Dermis blood vessel endothelial cell (primary cell): ENCODE measurements around the gene LONP2. TPM values are rescaled to one million over a fixed set of nuclear protein-coding genes. Genes with fewer than 3 reads are reported as not detected.
"Not testable (repeated sequence)": the region's sequence is repeated elsewhere in the genome, so short reads cannot be mapped to it uniquely, and the experiment has no call there.

Experiments
- DNase-seq: peaks from one replicate; pipeline ENCODE4 v3.0.0; 2010
- total RNA-seq: library from RNA; depleted of rRNA; stranded (reverse); fragments of >200 nt; gene quantifications from 2 replicates; pipeline ENCODE4 v1.2.3, GENCODE V29; 2014

Gene LONP2
- total RNA-seq, 1 donor from 2014 or later: 34.9 TPM

DNA sequence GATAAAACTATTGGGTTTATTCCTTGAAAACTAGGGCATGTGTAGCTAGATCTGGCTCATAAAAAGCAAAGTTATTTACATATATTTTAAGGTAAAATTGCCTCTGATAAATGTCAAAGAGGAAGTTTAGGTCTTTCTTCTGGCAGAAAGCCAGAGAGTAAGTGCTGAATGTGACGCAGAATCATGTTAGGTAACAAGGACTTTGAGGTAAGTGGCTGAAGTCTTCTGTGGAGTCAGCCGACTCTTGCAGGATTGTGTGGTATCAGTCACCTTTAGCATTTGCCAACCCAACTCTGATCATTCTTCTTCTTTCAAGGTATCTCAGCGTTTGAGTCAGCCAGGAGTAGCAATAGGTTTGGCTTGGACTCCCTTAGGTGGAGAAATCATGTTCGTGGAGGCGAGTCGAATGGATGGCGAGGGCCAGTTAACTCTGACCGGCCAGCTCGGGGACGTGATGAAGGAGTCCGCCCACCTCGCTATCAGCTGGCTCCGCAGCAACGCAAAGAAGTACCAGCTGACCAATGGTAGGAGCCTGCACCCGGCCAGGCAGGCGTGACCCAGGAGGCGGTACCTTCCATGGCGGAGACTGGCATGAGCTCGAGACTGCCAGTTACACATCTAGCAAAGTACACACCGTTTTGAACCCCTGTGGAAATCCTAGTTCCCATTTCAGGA lies 103.2 kb downstream of the LONP2 start:
- DNase-seq: no peak

GRCh38 chr16:48347980-48348379 lies 103.9 kb downstream of the LONP2 start:
- no peak for DNase-seq

GRCh38 chr16:48350736-48351135 lies 106.6 kb downstream of the LONP2 start:
- no peak for DNase-seq

DNA sequence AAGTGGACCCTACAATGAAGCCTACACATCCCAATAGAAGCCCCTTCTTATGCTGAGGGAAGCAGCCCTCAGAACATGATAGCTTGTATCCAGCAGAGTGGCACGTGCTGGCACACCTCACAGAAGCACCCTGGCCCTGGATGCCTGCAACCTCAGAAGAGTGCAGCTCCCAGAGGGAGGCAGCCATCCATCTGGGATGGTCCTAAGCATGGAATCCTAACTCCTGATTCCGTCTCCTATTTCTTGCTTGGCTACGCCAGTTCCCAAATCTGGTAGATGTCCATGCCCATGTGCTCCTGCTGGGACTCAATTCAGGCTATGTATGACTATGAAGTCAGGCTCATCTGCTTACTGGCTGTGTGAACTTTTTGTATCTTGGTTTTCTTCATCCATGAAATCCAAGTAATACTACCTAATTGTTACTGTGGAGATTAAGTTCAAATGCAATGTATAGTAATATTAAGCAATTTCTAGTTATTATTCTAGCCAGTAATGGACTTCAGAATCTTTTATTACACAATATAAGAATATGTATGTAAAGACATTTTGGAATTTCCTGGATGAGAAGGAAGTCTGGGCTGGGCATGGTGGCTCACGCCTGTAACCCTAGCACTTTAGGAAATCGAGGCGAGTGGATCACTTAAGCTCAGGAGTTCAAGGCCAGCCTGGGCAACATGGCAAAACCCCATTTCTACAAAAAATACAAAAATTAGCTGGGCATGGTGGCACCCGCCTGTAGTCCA lies 108.7 kb downstream of the LONP2 start:
- DNase-seq: no peak

- peak; percentile 86 for DNase-seq
These were observed 109.6 kb downstream of the LONP2 start for GRCh38 chr16:48353565-48354163.

DNA sequence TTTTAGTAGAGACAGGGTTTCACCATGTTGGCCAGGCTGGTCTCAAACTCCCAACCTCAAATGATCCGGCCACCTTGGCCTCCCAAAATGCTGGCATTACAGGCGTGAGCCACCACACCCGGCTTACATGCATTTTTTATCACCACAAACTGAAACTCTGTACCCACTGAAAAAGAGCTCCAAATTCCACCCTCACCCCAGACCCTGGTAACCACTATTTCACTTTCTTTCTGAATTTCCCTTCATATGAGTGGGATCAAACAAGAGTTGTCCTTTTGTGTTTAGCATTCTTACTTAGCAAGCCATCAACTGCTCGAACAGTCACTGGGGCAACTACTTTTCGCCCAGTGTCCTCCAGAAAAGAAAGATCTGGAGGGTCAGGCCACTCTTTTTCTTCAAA lies 110.3 kb downstream of the LONP2 start:
- not testable (repeated sequence) for DNase-seq

- no peak for DNase-seq
These were observed 111.1 kb downstream of the LONP2 start for GRCh38 chr16:48354877-48355855.

DNA sequence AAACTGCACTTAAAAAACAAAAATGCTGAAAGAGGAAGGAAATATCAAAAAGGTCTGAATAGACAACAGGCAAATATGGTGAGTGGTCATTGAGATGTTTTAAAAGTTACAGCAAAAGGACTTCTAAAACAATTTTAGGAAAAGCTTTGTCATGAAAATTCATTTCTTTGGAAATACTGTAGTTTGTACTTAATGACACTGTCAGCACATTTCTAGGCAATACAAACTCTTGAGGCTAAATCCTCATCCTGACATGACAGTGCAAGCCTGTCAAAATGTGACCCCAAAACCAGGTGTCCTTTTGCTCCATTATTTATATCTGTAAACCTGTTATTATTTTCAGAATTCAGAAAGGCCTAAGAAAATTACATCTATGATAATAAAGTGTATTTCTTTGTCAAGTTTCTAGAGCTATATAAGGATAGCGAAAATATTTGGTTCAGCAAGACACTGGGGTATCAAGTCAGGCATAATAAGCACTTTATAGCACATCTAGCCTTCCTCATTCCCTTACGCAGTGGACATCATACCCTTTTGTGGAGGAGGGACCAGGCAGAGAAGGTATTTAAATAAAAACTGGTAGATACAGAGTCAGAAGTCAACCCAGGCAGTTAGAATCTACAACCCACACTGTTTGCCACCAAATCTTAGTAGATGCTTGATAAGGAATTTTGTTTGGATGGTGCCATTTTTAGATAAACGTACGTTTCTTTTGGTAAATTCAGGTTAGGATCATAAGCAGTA lies 112.7 kb downstream of the LONP2 start:
- no peak for DNase-seq

- no peak for DNase-seq
These were observed 114.3 kb downstream of the LONP2 start for GRCh38 chr16:48358419-48358818.

DNA sequence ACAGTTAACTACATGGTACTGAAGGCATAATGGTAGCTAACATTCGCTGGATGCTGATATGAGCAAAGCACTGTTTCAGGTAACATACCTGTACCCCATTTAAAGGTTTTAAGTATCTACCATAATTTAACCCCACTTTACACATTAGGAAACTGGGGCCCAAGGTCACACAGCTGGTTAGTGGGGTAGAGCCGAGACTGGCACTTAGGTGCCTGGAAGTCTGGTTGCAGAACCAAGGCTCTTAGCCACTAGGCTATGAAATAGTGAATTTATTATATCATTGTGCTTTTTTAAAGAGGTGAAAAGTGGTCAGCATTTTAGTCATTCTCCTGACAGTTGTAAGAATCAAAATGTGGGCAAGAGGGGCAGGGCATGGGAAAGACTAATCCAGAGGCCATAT lies 115.9 kb downstream of the LONP2 start:
- no peak for DNase-seq

- DNase-seq: no peak
These were observed 116.9 kb downstream of the LONP2 start for GRCh38 chr16:48361012-48361411.

DNA sequence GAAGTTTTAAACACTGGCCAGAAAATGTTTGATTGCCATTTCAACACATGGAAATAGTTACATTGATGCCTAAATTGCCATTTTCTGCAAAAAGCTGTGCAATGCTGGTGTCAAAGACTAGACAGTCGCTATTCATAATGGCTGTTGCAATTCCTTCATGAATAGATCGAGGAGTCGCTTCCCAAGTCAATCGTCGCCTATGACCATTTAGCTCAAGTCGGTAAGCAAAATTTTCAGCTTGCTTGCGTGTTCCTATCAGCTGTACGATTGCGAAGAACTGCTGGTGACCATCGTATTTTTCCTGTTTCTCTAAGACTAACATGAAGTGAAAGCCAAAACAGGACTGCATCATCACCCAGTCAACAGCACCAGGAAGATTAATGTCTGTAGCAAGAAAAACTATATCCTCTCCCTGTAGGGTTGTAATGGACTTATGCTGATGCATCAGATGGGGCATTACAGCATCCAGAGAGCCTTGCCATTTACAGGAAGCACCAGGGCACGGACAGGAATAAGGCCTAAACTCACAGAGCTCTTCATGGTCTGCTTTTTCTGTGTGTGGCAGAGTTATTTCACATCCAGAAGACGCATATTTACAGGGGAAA lies 117.5 kb downstream of the LONP2 start:
- no peak for DNase-seq

DNA sequence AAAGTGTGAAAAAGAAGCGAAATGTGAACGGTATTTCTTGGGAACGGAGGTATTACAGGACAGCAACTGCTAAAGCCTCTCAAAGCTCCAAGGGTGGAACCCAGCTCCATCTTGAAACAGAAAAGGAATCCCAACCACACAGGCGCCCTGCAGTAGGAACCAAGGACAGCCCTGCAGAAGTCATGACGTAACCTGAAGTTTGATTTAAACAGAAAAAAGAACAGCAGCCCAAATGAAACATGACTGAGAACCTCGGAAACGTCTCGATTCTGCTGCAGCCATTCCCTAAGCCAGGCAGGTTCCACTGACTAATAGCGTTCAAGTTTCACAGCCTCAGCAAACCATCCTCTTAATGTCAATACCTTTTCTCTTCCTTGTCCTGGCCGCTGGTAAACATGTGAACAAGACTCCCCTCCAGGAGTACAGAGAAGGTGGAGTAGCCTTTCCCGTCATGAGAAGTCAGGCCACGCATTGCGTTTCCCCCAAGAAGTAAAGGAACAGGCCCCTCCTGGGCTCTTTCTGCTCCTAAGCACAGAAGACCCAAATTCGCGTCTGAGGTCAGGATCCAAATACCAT lies 121.0 kb downstream of the LONP2 start:
- no peak for DNase-seq

DNA sequence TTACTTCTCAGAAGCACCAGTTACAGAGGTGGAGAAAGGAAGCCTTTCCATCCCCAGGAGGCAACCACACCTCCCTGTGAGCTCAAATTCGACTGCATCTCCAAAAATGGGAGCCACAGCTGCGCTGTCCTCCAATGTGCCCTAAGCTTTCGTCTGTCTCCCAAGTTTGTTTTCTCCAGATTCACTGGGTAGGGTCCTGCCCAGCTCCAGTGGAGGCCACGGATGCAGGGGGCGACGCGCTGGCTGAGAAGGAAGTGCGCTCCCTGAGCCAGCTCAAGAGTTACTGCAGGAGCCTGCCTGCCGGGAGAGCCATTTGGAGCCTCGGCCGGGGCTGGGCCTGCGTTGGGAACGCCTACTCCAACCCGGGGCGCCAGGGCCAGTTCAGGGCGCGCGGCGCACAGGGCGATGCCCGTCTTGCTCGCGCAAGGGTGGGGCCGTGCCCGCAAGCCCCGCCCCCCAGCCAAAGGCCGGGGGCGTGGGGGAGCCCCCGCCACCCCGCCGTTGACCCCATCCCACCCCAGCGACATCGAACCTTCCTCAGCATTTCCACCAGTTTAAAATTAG lies 121.6 kb downstream of the LONP2 start:
- peak; percentile 83 for DNase-seq

DNA sequence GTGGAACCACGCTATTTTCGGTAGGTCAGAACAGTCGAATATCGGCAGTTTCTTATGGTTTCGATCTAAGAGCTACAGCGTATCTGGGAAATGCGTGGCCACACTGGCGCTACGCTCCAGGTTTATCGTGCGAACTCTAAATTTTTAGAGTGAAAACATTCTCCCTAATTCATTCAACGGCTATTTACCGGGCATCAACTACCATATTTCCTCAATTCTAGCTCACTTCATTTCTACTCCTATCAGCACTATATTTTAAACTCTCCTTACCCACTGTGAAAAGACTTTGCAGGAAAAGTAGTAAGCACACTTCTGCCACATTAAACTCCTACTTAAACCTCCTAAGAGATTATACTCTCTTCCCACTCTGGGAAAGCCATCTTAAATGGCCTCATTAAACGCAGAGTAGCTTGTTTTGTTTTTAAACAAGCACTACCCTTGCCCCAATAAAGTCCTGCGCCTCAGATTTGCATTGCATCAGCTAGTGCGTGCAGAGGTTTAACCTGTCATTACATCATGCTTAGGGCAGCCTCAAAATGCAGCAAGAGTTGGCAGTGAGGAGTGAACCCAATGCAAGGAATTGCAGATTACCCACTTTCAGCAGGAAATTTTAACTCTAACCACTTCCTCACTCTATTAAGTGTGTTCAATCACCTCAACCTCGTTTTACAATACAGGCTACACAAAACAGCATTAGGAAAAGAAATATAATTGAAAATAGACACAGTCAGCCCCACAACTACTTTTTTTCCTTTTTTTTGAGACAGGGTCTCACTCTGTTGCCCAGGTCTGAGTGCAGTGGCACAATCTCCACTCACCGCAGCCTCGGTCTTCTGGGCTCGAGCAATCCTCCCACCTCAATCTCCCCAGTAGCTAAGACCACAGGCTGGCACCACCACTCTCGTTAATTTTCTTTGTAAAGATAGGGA lies 122.3 kb downstream of the LONP2 start:
- peak; percentile 67 for DNase-seq

GRCh38 chr16:48367441-48368049 lies 123.4 kb downstream of the LONP2 start:
- DNase-seq: no peak

- DNase-seq: no peak
These were observed 125.7 kb downstream of the LONP2 start for GRCh38 chr16:48369765-48370164.

GRCh38 chr16:48370229-48370628 lies 126.1 kb downstream of the LONP2 start:
- DNase-seq: no peak
